SU-DHL-6 (cell line): ENCODE measurements around the gene AMHR2.
A peak's percentile ranks its signal among the peaks of the same experiment; 100 is the strongest.

Source experiments
- H2AFZ ChIP-seq: fragments of 200-600 bp; sonication (generic); 2 replicates; pipeline ENCODE4 v1.6.1; 2014; ENCODE audit warnings: low read depth, mild to moderate bottlenecking, moderate library complexity, mixed read lengths, antibody characterized with exemption, low read length; ENCODE audit not compliant: severe bottlenecking
- H3F3A ChIP-seq: fragments of 200-600 bp; shearing (Covaris generic); 2 replicates; pipeline ENCODE4 v1.6.0; 2016; ENCODE audit warnings: antibody characterized with exemption, mild to moderate bottlenecking; ENCODE audit not compliant: insufficient read depth
- H3K27ac ChIP-seq: fragments of 200-600 bp; sonication (generic); 2 replicates; pipeline ENCODE4 v1.5.1; 2016; ENCODE audit warnings: low read depth, mild to moderate bottlenecking, low read length, moderate library complexity, mixed read lengths
- H3K27me3 ChIP-seq: fragments of 200-600 bp; sonication (generic), shearing (Covaris generic); 2 replicates; pipeline ENCODE4 v1.6.0; 2014; ENCODE audit warnings: mild to moderate bottlenecking, low read length
- H3K36me3 ChIP-seq: fragments of 200-600 bp; sonication (generic); 2 replicates; pipeline ENCODE4 v1.6.1; 2014; ENCODE audit warnings: mild to moderate bottlenecking, low read length, mixed read lengths
- H3K4me2 ChIP-seq: fragments of 300-600, 200-600 bp; shearing (Covaris generic), sonication (generic); 2 replicates; pipeline ENCODE4 v1.6.0; 2014; ENCODE audit warnings: low read length, low read depth, mild to moderate bottlenecking; ENCODE audit not compliant: poor library complexity, severe bottlenecking
- H3K4me3 ChIP-seq: fragments of 200-600 bp; sonication (generic); 2 replicates; pipeline ENCODE4 v1.5.1; 2014; ENCODE audit warnings: antibody characterized with exemption, low read length, mild to moderate bottlenecking, mixed read lengths; ENCODE audit not compliant: insufficient read depth, poor library complexity, severe bottlenecking
- H3K79me2 ChIP-seq: fragments of 200-600 bp; sonication (generic); 2 replicates; pipeline ENCODE4 v1.6.1; 2014; ENCODE audit warnings: mild to moderate bottlenecking, low read length, moderate library complexity; ENCODE audit not compliant: insufficient read depth
- H3K9ac ChIP-seq: fragments of 200-600 bp; sonication (generic); 2 replicates; pipeline ENCODE4 v1.7.0; 2014; ENCODE audit warnings: mild to moderate bottlenecking, low read length
- H3K9me2 ChIP-seq: fragments of 200-600 bp; sonication (generic); replicated peaks from 2 replicates; pipeline ENCODE4 v1.6.1; 2014; ENCODE audit warnings: low read length; ENCODE audit not compliant: insufficient read depth
- H3K9me3 ChIP-seq: fragments of 200-600 bp; sonication (generic); 2 replicates; pipeline ENCODE4 v1.6.1; 2014; ENCODE audit warnings: low read length, mixed read lengths; ENCODE audit not compliant: insufficient read depth
- H4K20me1 ChIP-seq: fragments of 200-600 bp; sonication (generic); 2 replicates; pipeline ENCODE4 v1.6.1; 2014; ENCODE audit warnings: low read depth, mild to moderate bottlenecking, antibody characterized with exemption, low read length, moderate library complexity, mixed read lengths
- CTCF ChIP-seq: fragments of 200-600 bp; sonication (generic); IDR thresholded peaks from one replicate; pipeline ENCODE4 v1.5.1; 2017; ENCODE audit warnings: antibody characterized with exemption, mild to moderate bottlenecking, low read length, moderate library complexity; ENCODE audit not compliant: insufficient read depth, poor library complexity, severe bottlenecking
- EZH2phosphoT487 ChIP-seq: fragments of 200-600 bp; sonication (generic), shearing (Covaris generic); conservative IDR thresholded peaks from 2 replicates; pipeline ENCODE4 v1.6.1; 2018; ENCODE audit warnings: mild to moderate bottlenecking, antibody characterized with exemption, low read length, moderate library complexity, mixed read lengths

The AMHR2 gene

GRCh38 chr12:53378724-53379388 is 44.8 kb upstream of the AMHR2 start:
- H3K9ac ChIP-seq: peak overlapping the region; percentile 65
- no peaks in the 10 kb centered on the region for H4K20me1 ChIP-seq
- H2AFZ ChIP-seq: peak overlapping the region; percentile 90

GRCh38 chr12:53379389-53380103 is 44.1 kb upstream of the AMHR2 start:
- peak overlapping the region; percentile 90 for H2AFZ ChIP-seq
- H3K4me2 ChIP-seq: peak overlapping the region; percentile 67

More at GRCh38 chr12:53378724-53379388, 44.8 kb upstream of the AMHR2 start:
- peak overlapping the region; percentile 67 for H3K4me2 ChIP-seq
- H3K27ac ChIP-seq: peak overlapping the region; percentile 77
- H3K36me3 ChIP-seq: no peaks in the 10 kb centered on the region; the same call in 1 of the 2 replicates
- H3F3A ChIP-seq: peaks cover 27% of the 10 kb centered on the region; the same call in 1 of the 2 replicates
- no peaks in the 10 kb centered on the region for H3K9me2 ChIP-seq
- no peaks in the 10 kb centered on the region for H3K9me3 ChIP-seq
- peak overlapping the region; percentile 51 for H3K4me3 ChIP-seq
- H3K79me2 ChIP-seq: peaks cover 29% of the 10 kb centered on the region
- TF ChIP-seq EZH2phosphoT487: no peak
- no peak for TF ChIP-seq CTCF
- no peaks in the 10 kb centered on the region for H3K27me3 ChIP-seq

GRCh38 chr12:53380104-53380793 is 43.4 kb upstream of the AMHR2 start, which contains the start of gene SP1:
SP1 (plus strand) TSS chr12:53380176; CDS start chr12:53380292, 116 bp downstream.
- TF ChIP-seq CTCF: no peak
- TF ChIP-seq EZH2phosphoT487: no peak
- H3K79me2 ChIP-seq: peaks cover 37% of the 10 kb centered on the region
- no peaks in the 10 kb centered on the region for H3K9me2 ChIP-seq

More at GRCh38 chr12:53379389-53380103, 44.1 kb upstream of the AMHR2 start:
- Histone ChIP-seq H3K9me3 (no peaks in the 10 kb centered on the region), H3K9ac (peak overlapping the region; percentile 85), H3K4me3 (peak overlapping the region; percentile 51), H4K20me1 (no peaks in the 10 kb centered on the region), H3K27ac (peak overlapping the region; percentile 88), H3F3A (peaks cover 27% of the 10 kb centered on the region; the same call in 1 of the 2 replicates), H3K36me3 (no peaks in the 10 kb centered on the region; the same call in 1 of the 2 replicates), H3K9me2 (no peaks in the 10 kb centered on the region), H3K27me3 (no peaks in the 10 kb centered on the region), H3K79me2 (peaks cover 34% of the 10 kb centered on the region)
- no peak for TF ChIP-seq CTCF

More at GRCh38 chr12:53380104-53380793, 43.4 kb upstream of the AMHR2 start, which contains the start of gene SP1:
- Histone ChIP-seq H3F3A (peaks cover 27% of the 10 kb centered on the region; the same call in 1 of the 2 replicates), H3K27me3 (no peaks in the 10 kb centered on the region), H2AFZ (peak within 1 kb of the TSS; percentile 90), H3K4me2 (peak within 1 kb of the TSS; percentile 80), H3K27ac (peak within 1 kb of the TSS; percentile 88), H3K4me3 (peak within 1 kb of the TSS; percentile 70), H3K36me3 (no peaks in the 10 kb centered on the region; the same call in 1 of the 2 replicates), H4K20me1 (no peaks in the 10 kb centered on the region), H3K9ac (peak within 1 kb of the TSS; percentile 85), H3K9me3 (no peaks in the 10 kb centered on the region)
